NCI-H82 treated with DMSO at 0.1 percent for 48 hours (cell line): ENCODE measurements around the gene SLC28A3.
"Not testable (repeated sequence)": the region's sequence is repeated elsewhere in the genome, so short reads cannot be mapped to it uniquely, and the experiment has no call there.

Source experiments
- DNase-seq: peaks from one replicate; lab custom pipeline; 2025; ENCODE audit not compliant: unreplicated experiment; lab: John Stamatoyannopoulos, UW

SLC28A3 gene, protein sequence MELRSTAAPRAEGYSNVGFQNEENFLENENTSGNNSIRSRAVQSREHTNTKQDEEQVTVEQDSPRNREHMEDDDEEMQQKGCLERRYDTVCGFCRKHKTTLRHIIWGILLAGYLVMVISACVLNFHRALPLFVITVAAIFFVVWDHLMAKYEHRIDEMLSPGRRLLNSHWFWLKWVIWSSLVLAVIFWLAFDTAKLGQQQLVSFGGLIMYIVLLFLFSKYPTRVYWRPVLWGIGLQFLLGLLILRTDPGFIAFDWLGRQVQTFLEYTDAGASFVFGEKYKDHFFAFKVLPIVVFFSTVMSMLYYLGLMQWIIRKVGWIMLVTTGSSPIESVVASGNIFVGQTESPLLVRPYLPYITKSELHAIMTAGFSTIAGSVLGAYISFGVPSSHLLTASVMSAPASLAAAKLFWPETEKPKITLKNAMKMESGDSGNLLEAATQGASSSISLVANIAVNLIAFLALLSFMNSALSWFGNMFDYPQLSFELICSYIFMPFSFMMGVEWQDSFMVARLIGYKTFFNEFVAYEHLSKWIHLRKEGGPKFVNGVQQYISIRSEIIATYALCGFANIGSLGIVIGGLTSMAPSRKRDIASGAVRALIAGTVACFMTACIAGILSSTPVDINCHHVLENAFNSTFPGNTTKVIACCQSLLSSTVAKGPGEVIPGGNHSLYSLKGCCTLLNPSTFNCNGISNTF

DNA sequence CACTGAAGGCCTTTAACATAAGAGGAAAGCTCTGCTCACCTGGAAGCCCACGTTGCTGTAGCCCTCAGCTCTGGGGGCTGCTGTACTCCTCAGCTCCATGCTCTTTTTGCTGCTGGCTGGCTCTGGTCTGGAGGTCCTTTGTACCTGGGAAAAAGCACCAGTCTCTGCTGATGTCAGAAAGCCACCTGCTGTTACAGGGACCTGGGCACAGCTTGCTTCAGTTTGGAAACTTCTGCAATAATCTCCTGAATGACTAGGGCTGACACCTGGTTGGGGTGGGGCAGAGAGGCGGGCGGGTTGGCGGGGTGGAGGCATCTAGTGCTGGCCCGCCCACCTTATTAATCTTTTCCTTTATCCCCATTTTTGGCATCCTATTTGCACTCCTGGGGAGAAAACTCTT lies at the start of gene SLC28A3:
SLC28A3 (minus strand) TSS at position 224 of the 400 bp plus-strand sequence; CDS start at position 99, 125 bp downstream.
- no peak for DNase-seq

DNA sequence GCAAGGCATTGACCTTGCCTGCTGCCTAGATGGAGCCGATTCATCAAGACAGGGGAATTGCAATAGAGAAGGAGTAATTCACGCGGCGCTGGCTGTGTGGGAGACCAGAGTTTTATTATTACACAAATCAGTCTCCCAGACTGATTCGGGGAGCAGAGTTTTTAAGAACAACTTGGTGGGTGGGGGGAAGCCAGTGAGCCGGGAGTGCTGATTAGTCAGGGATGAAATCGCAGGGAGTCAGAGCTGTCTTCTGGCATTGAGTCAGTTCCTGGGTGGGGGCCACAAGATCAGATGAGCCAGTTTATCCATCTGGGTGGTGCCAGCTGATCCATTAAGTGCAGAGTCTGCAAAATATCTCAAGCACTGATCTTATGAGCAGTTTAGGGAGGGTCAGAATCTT lies 49.7 kb upstream of the SLC28A3 start:
- not testable (repeated sequence) for DNase-seq

DNA sequence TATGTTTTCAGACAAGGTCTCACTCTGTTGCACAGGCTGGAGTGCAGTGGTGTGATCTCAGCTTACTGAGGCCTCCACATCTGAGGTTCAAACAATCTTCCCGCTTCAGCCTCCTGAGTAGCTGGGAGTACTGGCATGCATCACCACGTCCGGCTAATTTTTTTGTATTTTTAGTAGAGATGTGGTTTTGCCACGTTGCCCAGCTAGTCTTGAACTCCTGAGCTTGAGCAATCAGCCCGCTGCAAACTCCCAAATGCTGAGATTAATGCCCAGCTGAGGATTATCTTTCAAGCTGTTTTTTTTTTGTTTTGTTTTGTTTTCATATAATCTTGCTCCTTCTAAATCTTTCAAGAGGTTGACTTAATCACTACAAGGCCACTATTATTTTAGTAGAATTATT lies 47.3 kb upstream of the SLC28A3 start:
- no peak for DNase-seq

DNA sequence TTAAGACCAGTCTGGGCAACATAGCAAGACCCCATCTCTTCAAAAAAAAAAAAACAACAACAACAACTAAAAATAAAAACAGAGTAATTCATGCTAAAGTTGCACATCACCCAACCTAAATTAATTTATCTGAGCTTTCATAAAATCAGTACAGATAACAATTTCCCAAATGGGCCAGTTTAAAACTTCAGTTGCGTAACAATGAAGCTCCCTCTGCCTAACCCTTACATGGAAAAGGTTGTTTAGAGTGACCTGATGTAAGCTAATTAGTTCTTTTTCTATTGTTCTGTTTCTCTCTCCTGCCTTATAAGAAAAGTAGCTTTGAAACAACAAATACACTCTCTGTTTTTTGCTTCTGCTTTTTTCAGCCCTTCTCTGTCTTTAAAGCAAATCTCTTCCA lies 46.2 kb upstream of the SLC28A3 start:
- DNase-seq: no peak

DNA sequence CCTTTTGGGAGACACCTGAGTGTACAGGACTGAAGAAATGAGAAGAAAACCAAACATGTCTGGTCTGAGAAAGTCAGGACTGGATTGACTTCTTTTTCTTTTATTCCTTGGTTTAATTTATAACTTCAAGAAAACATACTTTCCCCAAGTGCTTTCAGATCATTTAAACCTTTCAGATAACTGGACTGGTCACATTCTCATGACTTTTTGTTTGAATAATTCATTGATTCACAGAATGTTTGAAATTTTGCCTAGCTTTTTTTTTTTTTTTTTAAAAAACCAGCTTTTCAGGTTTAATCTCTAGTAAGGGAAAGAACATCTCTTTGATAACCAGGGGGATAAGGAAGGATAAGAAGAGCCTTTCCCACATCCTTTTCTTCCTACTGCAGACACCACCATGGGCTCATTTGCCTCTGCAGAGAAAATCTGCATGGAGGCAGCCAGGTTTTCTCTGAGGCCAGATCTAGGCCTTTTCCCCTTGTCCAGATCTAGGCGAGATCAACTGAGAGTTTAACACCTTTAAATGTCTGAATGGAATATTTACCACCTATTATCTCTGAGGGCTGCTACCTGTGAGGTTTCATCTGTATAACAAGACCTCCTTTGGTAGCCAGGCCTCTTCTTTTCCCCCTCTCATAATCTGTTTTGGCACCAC lies 45.0 kb upstream of the SLC28A3 start:
- DNase-seq: no peak

DNA sequence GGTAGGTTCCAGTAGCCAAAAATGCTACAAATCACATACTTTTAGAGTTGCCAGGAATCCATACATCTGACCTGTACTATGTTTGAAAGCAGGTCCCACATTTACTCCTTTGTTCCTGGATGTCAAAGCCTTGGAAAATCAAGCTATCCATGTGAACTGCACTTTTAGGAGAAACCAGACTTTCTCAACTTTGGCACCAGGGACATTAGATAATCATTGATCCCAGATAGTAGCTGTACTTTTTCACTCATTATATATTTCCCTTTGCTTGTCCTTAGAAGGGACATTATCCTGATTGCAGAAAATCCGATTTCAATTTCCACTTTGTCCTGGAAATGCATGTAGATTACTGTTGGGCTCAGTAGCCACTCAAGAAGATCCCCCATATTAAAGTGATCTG lies 44.1 kb upstream of the SLC28A3 start:
- DNase-seq: no peak

DNA sequence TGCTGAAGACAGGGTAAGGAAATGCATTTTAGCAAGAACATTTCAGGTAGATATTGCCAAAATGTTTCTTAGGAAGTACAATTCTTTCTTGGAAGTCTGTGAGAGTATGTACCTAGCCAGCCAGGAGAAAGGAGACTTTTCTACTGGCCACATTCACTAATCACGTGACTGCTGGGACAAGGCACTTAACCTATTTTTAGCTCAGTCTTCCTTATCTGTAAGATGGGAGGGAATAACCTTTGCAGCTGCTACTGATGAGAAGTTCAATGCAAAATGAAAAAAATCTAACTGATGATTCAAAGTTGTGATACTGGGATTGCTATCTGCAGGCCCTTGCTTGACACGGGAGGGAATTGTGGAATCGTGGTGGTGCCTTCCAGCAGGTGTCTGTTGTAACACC lies 42.6 kb upstream of the SLC28A3 start:
- DNase-seq: no peak

DNA sequence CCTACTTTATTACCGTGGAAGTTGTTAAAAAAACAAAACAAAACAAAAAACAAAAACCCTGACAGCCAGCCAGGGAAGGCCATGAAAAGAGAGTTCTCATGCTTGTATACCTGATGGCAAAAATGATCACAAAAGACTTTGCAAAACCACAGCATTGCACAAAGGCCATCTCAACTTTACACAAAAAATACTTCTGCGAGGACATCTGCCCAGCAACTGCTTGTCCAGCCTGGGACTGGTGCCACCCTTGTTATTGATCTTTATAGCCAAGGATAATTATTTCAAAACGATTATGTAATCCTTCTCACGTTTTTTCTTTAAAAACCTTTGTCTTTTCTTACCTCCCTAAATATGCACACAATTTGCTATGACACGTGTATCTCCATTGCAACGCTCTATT lies 42.2 kb upstream of the SLC28A3 start:
- no peak for DNase-seq

DNA sequence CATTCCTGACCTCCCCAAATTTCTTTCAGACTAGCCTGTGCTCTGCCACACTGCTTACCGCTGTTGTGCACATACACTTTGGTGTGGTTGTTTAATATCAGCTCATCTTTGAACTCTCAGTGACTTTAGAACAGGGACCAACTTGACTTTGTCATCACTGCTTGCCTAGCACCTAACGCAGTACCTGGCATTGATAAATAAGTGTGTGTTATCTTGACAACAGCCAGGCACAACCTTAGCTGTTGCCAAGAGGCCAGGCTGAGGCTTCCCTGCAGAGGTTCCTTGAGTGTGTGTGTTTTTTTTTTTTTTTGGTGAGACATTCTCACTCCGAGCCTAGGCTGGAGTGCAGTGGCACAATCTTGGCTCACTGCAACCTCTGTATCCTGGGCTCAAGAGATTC lies 41.0 kb upstream of the SLC28A3 start:
- no peak for DNase-seq

DNA sequence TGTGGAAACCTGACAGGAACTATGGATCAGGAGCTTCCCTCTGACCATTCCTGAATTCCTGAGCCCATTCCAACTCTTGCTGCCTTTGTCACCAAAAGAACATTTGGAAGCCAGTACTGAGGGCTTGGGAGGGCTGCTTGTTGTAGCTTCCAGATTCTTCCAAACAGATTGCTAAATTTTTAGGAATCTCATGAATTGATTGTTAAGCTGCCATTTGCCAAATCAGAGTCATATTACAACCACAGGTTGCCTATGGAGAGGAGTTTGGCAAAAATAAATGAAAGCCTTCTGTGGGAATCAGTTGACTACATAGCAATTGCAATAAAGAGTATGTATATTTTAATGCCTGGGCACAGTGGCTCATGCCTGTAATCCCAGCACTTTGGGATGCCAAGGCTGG lies 39.2 kb upstream of the SLC28A3 start:
- DNase-seq: no peak

DNA sequence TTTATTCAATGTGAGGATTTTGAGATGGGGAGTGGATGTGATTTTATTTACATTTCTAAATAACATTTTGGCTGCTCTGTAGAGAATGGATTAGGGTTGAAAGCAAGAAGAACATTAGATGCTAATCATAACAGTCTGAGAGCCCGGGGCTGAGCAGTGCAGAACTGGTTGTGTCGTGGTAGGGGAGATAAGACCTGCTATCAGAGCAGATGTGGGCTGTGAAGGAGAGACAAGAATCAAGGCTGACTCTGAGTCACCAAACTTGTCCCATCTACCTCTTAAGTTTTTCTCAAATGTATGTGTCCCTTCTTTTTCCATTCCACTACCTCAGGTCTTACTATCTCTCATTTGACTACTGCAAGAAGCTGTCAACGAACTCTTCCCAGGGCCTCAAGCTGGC lies 35.4 kb upstream of the SLC28A3 start:
- no peak for DNase-seq

DNA sequence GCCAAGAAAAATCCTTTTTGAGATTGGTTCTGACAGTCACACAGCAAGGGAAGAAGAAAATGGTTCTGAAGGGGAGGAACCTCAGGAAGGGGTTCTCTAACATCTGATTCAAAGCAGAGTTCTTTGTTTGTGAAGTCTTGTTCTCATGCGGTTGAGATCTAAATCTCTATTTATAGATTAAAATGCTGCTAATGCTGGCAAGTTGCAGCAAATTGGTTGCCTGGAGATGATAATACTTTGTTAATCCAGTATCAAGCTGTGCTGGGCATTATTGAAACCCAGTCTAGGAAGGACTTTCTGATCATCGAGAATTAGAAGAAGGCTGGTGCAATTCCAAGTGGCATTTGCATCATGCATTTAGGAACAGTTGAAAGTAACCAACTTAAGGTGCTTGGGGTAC lies 34.0 kb upstream of the SLC28A3 start:
- DNase-seq: peak; percentile 94

DNA sequence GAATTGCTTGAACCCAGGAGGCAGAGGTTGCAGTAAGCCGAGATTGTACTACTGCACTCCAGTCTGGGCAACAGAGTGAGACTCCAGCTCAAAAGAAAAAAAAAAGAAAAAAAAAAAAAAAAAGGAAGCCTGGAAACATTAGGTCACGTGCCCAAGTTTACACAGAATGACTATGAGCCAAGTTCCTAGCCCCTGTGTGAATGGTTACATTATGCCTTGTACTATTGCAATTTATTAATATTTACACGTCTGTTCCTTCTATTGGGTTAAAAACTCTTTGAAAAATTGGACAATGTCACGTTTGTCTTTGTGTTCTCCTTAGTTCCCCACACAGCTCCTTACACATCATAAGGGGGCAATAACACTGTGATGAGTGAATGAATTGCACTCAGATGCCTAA lies 33.5 kb upstream of the SLC28A3 start:
- no peak for DNase-seq

DNA sequence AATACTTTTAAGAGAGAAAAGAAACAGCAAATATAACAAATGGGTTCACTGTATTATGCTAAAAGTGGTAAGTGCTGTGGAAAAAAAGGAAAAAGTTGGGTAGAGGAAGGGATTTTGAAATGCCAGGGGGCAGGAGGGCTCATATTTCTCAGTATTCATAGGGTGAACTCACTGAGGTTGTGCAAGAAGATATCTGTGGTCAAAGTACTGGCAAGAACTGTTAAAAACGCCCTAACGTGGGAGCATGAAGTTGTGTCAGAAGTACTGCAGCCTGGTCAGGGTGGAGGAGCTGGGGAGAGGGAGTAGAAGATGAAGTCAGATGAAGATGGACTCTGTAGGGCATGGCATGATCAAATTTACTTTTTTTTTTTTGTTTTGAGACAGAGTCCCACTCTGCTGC lies 31.2 kb upstream of the SLC28A3 start:
- no peak for DNase-seq

DNA sequence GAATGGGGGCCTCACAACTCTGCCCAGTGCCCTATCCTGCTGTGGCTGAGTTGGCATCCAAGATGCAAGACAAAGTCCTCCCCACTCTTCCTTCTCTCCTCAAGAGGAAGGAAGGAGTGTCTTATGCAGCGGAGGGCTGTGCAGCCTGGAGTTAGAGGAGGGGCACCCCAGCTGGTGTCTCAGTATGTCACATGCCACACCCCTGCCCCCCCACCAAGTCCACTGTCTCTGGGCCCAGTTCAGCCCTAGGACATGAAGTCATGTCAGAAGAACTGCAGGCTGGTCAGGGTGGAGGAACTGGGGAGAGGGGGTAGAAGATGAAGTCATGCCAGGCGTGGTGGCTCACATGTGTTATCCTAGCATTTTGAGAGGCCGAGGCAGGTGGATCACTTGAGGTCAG lies 28.0 kb upstream of the SLC28A3 start:
- DNase-seq: no peak

DNA sequence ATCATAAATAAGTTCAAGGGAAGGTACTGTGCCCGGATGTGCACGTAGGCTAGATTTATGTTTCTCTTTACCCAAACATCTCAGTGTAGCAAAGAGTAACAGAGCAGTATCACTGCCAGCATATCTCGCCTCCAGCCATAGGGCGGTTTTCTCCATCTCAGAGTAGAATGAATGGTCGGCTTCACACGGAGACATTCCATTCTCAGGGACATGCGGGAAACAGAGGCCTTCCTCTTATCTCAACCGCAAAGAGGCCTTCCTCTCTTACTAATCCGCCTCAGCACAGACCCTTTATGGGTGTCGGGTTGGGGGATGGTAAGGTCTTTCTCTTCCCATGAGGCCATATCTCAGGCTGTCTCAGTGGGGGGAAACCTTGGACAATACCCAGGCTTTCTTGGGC lies 27.2 kb upstream of the SLC28A3 start:
- not testable (repeated sequence) for DNase-seq

DNA sequence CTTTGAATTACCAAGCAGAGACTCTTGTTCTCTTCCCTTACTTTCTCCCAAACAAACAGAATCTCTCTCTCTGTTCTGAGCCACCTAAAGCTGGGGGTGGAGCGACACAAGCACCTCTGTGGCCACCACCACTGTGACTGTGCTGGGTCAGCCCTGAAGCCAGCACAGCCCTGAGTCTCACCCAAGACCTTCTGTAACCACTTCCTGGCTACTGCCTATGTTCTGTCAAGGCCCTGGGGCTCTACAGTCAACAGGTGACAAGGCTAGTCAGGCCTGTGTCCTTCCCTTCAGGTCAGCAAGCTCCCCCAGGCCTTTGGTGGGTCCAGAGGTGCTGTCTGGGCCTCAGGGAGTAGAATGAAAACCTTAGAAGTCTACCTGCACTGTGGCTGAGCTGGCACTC lies 26.1 kb upstream of the SLC28A3 start:
- DNase-seq: no peak

DNA sequence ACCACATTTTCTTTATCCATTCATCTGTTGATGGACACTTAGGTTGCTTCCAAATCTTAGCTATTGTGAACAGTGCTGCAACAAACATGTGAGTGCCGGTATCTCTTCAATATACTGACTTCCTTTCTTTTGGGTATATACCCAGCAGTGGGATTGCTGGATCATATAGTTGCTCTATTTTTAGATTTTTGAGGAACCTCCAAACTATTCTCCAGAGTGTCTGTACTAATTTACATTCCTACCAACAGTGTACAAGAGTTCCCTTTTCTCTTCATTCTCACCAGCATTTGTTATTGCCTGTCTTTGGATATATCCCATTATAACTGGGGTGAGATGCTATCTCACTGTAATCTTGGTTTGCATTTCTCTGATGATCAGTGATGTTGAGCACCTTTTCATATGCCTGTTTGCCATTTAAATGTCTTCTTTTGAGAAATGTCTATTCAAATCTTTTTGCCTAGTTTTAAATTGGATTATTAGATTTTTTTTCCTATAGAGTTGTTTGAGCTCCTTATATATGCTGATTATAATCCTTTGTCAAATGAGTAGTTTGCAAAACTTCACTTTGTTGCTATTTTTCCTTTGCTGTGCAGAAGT lies 24.4 kb upstream of the SLC28A3 start:
- not testable (repeated sequence) for DNase-seq

DNA sequence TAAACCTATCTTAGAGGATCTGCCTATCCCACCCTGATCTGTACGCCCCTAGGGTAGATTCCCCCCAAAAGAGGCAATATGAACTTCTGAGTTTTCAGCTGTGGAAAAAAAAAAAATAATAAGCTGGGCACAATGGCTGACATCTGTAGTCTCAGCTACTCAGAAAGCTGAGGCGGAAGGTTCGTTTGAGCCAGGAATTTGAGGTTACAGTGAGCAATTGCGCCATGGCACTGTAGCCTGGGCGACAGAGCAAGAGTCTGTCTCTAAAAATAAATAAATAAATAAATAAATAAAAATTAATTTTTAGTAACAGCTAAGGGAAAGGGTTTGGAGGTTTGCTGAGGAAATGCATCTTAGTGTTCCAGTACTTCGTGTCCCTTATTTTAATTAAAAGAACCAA lies 21.1 kb upstream of the SLC28A3 start:
- no peak for DNase-seq

DNA sequence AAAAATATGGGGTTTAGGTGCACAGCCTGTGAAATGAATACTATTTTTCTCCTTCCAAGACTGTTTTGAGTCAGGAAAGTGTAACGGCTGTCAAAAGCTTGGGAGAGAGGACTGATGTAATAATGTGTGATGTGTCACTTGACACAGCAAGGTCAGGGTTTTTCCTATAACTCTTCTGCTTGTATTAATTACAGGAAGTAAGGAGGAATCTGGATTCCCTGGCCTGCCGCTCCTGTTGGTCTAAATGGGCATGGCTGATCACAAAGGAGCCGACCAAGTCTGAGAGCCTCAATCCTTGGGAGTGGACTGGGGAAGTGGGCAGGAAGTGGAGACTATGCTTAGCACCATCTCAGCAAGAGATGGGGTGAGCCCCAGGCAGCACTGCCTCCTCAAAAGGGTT lies 16.7 kb upstream of the SLC28A3 start:
- DNase-seq: no peak

DNA sequence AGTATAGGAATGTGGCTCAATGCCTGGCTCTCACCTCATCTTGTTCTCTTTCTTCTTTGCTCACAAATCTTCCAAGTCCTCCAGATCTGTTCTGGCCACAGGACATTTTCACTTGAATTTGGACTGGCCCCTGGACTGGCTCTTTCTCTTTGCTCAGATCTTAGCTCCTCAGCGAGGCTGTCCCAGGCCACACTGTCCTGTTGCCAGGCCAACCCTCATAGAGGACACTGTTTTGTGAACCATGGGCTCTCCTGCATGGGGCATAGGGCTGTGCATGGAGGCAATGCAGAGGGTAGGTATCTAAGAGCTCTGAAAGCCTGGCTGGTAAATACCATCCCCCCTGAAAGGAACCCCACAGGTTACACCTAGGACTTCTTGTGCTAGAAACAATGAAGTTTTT lies 13.5 kb upstream of the SLC28A3 start:
- no peak for DNase-seq

DNA sequence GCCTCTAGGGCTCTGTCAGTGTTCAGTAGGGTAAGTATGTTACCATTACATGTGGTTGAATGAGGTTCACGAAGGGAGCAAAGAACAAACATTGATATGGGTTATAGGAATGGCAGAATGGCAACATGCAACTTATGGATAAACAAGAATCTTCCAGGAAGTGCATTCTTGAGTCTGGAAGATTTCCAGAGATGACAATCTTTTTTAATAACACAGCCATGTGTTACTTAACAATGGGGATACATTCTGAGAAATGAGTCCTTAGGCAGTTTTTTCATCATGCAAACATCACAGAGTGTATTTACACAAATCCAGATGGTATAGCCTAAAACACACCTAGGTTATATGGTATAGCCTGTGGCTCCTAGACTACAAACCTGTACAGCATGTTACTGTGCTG lies 9.1 kb upstream of the SLC28A3 start:
- DNase-seq: no peak
